GM18868 (cell line): Measurements from ENCODE around the gene EMCN.
"Not testable (repeated sequence)": the region's sequence is repeated elsewhere in the genome, so short reads cannot be mapped to it uniquely, and the experiment has no call there.

Source experiments
- ATAC-seq: cut with Tn5 transposase; IDR thresholded peaks from one replicate; pipeline ENCODE4 v1.9.1; 2021; ENCODE audit warnings: mild to moderate bottlenecking, moderate library complexity; ENCODE audit not compliant: unreplicated experiment

The EMCN gene, protein sequence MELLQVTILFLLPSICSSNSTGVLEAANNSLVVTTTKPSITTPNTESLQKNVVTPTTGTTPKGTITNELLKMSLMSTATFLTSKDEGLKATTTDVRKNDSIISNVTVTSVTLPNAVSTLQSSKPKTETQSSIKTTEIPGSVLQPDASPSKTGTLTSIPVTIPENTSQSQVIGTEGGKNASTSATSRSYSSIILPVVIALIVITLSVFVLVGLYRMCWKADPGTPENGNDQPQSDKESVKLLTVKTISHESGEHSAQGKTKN

DNA sequence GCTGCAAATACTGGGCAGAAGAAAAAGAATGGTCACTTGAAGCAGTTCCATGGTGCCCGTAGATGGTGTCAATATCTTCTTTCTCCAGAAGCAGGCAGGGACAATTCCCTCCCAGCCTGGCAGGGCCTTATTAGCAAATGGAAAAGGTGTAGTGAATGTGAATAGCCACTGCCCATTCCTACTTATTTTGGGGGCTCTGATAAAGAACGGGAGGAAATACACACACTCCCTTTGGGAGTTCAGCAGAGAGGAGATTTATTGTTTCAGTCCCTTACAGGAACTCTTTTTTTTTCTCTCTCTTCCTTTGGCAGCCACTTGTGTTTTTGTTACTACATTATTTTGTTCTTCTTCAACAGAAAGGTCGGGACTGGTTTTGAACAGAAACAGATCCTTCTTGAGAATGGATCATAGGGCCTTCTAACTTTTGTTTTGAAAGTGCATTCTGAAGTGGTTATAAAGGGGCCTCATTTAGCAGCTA, at the start of gene EMCN:
Gene EMCN (minus strand): TSS at position 159 of the 478 bp plus-strand sequence. CDS start 108 bp downstream, at position 51.
- no peak for ATAC-seq

GRCh38 chr4:100566396-100566795, 48.6 kb upstream of the EMCN start:
- no peak for ATAC-seq

- ATAC-seq: no peak
Observed at GRCh38 chr4:100557306-100557705, 39.5 kb upstream of the EMCN start.

DNA sequence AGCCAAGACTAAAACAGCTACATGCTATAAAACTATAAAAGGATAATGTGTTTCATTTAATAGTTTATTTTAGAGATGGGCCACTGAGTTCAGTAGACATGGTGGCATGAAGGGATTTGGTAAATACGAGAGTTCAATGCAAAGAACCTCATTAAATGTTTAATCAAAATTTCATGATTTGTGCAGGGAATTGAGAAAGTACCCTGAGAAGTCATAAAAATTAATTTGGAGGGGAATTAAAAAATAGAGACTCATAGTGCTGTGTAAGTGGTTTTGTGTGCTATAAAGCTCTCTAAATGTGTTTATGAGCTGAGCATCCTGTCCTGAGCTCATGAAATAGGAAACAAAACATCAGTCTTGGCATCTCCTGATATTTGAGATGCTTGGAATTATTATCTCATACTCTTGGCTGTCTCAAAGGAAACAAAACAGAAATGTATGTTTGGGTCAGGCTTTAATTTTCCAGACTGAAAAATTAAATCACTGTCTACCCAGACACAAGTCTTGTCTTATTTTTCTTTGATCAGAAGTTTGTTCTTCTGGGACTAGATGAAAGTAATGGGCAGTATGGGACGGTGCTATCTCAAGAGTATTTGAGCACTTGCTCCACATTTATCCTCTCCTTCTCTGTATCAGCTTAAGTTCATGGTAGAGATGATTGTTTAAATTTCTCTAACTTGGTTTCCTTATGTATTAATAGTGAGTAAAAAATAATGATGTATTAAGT, 38.0 kb upstream of the EMCN start:
- no peak for ATAC-seq

DNA sequence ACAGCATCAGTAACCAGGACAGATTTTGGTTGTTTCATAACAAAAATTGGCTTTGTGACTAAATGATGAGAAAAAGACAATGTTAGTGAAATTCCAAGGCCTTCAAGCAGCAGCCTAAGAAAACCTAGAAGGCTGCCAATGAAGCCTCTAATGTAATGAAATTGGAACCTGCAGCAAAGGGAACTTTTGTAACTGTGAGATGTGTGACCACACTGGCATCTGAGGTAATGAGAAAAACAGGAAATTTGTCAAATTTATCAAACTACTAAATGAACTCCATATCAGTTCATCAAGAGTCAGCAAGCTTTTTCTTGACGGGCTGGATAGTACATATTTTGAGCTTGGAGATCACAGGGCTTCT, 30.4 kb upstream of the EMCN start:
- no peak for ATAC-seq

- no peak for ATAC-seq
Observed at GRCh38 chr4:100547541-100548199, 29.8 kb upstream of the EMCN start.

DNA sequence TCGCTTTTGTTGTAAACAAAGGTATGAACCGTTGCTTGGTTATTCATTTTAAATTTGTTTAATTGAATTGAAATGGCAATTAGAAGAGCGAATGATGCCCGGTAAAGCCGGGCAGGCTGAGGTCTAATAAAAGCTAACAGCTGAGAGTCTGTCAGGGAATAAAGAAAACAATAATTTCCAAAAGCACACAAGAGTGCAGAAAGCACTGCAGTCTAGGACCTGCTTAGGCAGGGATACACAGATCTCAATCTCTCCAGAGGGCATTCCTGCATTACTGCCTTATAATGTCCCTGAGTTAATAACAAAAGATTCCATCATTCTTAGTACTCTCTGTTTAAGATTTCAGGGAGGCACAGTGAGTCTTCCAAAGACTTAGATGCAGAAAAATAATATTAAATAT, 27.6 kb upstream of the EMCN start:
- ATAC-seq: no peak

GRCh38 chr4:100540131-100540530, 22.3 kb upstream of the EMCN start:
- no peak for ATAC-seq

DNA sequence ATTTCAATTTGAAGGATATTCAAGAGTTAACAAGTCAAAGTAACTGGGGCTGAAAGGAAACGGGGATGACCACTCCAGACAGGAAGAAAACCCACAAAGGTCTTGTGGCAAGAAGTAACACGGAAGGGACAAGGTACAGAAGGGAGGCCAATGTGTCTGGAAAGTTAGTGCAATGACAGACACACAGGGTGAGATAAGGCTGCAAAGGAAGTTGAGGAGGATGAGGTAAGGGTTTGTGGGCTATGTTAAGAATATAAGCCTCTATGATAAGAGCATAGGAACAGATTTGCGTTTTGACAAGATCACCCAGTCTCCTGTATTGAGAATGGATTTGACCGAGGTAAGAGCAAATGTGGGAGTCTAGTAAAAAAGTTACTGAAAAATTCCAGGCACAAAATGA, 21.9 kb upstream of the EMCN start:
- ATAC-seq: no peak

DNA sequence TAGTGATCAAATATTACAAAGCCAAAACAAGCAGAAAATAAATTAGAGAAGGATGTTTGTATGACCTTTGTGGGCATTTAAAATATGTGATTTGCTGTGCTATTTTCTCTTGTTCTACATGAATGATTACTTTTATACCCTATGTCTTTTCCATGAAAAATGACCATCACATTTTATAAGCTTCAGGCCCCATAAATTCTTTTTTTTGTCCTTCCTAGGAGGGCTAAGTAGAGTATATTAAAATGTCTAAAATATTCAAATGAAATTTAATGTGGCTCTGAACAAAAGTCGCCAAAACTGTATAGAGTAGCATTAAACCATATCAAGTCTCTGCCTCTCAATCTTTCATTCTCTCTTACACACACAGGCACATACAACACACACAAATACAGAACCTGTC, 15.9 kb upstream of the EMCN start:
- no peak for ATAC-seq

- ATAC-seq: not testable (repeated sequence)
Observed at GRCh38 chr4:100530161-100530560, 12.3 kb upstream of the EMCN start.

- ATAC-seq: no peak
Observed at GRCh38 chr4:100525686-100526085, 7.9 kb upstream of the EMCN start.

DNA sequence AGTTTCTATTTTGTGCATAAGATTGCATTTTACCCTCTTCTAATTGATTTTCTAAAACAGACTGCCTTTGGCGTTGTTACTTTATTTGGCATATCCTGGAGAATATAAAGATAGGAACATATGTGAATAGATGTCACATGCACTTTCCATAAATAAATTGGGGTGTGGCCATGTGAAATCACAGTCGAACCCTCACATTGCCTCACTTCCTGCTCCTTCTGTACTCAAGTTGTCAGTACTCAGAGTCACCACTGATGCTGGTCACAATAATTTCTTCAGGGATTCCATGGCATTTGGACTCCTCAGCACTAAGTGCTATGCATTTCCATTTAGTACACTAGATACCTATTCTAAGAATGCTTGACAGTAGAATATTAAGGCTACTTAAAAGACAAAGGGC, 1.4 kb upstream of the EMCN start:
- ATAC-seq: no peak

- no peak for ATAC-seq
Observed at GRCh38 chr4:100516225-100516624, 1.6 kb downstream of the EMCN start.

DNA sequence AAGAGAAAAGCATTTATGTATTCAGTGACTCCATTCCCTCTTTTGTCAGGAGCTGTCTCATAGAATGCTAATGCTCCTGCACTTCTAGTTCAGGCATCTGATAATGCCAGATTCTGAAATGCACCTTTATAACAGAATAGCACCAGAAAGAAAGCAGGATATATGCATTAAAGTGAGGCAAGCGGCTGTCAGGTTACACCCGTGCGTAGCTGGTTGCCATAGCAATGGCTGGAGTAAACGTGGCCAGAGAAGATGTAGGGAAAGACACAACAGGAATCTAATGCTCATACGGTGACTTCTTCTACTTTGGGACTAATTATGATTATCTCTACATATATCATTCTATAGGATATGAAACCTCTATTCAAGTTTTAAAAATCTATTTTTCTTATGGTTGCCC, 5.9 kb downstream of the EMCN start:
- no peak for ATAC-seq

DNA sequence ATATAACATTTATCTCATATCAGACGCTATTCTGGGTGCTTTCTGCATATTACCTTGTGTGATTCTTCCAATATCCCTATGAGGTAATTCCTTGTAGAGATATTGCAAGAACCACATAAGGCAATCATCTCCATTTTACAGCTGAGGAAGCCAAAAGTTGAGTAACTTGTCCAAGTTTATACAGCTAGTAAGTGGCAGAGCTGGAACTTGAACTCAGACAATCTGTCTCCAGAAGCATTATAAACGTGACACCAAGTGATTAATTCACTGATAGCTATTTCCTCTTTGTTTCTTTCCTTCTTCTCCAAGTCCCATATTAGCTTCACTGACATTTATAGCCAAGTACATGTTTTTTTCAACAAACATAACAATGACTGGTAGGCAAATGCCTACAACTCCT, 7.3 kb downstream of the EMCN start:
- ATAC-seq: no peak

GRCh38 chr4:100509386-100509785, 8.4 kb downstream of the EMCN start:
- ATAC-seq: no peak

GRCh38 chr4:100508691-100509090, 9.1 kb downstream of the EMCN start:
- ATAC-seq: no peak

- ATAC-seq: no peak
Observed at GRCh38 chr4:100504086-100504874, 13.5 kb downstream of the EMCN start.

DNA sequence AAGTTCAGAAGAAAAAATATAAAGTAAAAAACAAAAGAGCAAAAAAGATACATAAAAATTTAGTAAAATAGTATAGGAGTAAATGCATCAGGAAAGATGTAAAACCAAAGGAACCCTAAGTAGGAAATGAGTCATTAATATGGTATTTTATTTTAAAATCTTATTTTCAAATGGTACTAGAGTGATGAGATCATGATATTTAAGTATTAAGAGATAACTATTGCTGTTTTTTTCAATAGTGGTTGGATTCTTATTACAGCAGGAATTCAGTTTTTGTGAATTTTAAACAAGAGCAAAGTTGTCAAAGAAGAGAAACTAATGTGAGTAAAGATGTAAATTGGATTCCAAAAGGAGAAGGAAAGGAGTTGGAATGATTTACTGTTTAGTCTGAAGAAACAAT, 20.0 kb downstream of the EMCN start:
- no peak for ATAC-seq

GRCh38 chr4:100495074-100495473, 22.7 kb downstream of the EMCN start:
- ATAC-seq: no peak
